Inflammatory macrophage treated with lipopolysaccharide for 4 hours (primary cell): Measurements from ENCODE around the gene MZT2A.
"Not testable (repeated sequence)": the region's sequence is repeated elsewhere in the genome, so short reads cannot be mapped to it uniquely, and the experiment has no call there.

Source experiments
- DNase-seq: peaks from one replicate; pipeline ENCODE4 v3.0.0-alpha.2; 2020

MZT2A gene, protein sequence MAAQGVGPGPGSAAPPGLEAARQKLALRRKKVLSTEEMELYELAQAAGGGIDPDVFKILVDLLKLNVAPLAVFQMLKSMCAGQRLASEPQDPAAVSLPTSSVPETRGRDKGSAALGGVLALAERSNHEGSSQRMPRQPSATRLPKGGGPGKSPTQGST

DNA sequence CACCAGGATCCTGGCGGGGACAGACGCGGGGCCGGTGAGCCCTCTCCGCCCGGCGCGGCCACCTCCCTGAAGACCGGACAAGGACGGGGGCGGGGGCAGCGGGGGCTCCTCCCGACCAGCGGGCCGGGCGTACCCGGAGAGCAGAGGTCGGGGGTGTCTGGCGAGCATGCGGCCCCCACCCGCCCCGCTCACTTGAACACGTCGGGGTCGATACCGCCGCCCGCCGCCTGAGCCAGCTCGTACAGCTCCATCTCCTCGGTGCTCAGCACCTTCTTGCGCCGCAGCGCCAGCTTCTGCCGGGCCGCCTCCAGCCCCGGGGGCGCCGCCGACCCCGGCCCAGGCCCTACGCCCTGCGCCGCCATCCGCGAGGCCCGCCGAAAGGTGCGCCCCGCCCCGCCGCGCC lies at the start of gene MZT2A:
Gene MZT2A (minus strand): TSS at position 383 of the 403 bp plus-strand sequence. CDS start 21 bp downstream, at position 362.
- DNase-seq, result not testable (repeated sequence)

DNA sequence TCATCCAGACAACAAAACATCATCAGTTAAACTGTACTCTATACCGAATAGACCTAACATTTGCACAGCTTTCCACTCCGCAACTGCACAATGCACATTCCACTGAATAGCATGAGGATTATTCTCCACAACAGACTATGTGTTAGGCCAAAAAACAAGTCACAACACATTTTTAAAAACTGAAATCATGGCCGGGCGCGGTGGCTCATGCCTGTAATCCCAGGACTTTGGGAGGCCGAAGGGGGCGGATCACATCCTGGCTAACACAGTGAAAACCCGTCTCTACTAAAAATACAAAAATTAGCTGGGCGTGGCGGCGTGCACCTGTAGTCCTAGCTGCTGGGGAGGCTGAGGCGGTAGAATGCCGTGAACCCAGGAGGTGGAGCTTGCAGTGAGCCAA lies 46.7 kb upstream of the MZT2A start:
- not testable (repeated sequence) for DNase-seq

DNA sequence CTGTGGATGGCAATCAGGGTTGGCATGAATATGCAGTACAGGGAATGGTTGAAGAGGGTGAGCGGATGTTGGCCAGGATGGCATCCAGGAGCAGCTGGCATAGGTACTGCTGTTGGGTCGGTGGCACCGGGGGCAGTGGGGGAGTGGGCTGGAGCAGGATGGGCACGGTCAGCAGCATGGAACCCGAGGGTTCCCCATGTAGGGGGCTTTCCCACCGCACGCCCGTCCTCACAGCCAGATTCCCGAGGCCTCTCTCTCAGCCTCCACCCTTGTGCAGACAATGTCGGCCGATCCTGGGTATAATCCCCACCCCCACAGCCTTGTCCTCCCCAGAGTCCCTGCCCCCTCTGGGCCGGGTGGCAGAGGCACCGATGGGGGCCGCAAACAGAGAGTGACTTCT lies 44.6 kb upstream of the MZT2A start:
- DNase-seq, result not testable (repeated sequence)

DNA sequence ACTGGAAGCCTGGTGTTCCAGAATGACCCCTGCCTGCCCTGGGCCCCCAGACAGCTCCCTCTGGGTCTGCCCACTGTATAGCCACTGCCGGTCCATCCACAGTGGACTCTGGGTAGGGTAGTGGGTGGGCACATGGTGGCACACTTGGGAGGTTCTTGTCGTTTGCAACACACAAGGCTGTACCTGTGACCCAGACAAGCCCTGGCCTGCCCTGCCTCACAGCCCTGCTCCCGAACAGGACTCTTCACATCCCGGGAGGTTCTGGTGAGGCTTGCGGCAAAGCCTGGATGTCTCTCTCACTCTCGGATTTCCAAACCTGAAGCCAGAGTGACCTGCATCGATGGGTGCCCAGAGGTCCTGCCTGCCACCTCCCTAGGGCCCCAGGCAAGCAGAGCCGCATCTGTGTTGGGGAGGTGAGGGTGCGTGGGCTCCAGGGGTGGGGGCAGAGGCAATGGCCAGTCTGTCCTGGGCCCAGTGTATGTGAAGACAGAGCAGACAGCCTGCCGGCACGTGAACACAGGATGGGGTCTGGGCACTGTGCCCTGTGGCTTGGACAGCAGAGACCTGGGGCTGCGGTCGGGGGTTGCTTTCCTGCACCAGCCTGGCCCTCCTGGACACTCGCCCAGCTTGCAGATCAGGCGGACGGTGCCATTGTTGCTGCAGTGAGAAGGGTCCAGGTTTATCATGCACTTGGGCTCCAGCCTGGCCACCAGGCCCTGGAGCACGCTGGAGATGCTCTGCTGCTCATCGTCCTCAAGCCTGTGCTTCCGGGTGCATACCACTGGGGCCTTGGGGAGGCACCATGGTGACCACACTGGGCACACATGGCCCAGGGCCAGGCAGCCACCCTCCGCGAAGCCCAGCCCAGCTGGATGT lies 44.0 kb upstream of the MZT2A start:
- not testable (repeated sequence) for DNase-seq

DNA sequence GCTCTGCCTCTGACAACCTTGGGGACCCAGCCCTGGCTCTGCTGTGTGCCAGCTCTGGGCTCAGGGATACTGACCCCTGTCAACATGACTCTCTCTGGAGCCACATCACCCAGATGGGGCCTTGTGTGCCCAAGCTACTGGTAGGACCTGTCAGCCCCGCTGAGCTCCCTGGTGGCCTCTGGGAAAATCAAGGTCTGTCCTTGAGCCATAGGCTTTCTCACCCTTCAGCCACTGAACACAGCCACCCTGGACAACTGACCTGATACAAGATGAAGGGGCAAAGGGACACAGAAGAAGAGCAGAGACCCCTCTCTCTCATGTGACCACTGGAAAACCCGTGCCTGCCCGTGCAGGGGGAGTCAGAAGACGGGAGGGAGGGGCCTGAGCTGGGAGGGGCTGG lies 43.3 kb upstream of the MZT2A start:
- no peak for DNase-seq

DNA sequence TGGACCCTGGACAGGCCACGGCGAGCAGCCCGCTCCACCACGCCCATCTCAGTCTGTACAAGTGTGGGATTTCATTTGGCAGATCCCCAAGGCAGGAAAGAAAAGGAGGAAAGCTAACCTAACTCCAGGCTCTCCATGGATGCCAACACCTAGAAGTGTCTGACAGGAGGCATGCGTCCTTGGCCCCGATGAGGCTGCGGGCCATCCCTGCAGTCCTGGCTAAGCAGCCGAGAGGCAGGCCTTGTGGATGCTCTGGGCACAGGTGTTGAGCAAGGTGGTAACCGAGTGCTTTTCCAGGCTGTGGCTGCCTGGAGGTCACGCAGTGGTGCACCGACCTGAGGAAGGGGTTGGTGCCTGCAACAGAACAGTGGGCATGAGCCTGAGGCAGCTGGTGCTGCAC lies 42.8 kb upstream of the MZT2A start:
- not testable (repeated sequence) for DNase-seq

DNA sequence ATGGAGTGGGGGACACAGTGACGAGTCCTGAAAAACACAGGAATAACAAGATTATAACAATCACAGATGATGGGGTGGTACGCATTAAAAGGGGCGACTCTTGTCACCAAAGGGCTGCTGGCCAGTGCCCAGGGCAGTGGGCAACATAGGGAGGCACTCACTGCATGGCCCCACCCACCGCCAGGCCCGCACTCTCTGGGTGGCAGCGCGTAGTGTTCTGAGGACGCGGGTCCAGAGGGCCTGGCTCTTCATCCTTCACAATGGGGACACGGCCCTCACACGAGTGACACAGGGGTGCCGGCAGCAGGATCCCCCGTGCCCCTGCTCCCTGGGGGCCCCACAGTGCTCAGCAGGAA lies 42.1 kb upstream of the MZT2A start:
- DNase-seq, result not testable (repeated sequence)

DNA sequence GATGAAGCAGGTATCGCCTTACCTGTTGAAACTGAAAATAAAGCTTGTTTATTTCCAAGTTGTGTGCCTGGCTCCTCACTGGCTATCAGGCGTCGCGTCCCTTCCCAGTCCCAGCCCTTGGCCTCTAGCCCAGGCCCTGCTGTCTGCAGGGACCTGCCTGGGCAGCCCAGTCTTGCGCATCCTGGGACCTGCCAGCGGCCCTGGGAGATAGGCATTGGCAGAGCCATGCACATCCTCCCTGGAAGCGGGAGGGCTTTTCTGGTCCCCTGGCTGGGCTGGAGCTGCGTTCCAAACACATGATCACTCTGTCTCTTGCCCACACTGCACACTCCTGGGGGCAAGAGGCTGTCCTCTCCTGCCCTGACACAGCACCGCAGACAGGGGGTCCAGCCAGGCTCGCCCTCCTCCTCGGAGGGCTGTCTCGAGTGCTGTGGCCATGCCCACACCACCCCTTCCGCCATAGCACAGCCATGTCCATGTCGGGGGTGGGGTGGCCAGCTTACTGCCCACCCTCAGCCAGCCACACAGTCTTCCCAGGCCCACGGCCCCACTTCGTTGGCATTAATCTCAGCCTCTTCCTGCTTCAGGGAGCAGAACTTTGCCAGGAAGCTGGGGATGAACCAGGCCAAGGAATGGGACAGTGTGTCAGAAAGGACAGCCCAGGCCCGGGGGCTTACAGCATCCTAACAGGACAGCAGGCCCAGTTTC lies 41.6 kb upstream of the MZT2A start:
- not testable (repeated sequence) for DNase-seq

DNA sequence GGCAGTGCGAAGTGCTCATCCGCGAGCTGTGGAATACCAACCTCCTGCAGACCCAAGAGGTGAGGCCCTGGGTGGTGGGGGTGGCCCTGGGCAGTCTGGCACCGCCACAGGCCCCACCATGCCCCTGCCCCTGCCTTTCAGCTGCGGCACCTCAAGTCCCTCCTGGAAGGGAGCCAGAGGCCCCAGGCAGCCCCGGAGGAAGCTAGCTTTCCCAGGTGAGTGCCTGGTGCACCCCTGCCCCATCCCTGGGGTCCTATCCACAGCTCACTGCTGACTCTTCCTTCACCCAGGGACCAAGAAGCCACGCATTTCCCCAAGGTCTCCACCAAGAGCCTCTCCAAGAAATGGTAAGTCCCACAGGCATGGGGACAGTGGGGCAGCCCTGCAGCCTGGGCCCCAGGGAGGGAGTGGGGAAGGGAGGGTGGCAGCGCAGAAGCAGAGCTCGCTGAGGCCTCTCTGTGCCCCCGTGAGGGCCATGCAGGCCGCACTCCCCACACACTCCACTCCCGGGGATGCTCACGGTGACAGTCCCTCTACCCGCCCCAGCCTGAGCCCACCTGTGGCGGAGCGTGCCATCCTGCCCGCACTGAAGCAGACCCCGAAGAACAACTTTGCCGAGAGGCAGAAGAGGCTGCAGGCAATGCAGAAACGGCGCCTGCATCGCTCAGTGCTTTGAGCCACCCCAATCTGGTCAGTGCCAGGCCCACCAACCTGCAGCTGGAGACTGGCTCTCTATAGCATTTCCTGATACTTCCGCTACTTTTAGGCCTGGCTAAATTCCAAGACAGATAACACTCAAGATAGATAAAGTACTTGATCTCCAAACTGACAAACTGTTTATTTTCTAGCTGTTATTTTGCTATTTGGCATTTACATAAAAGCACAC lies 40.8 kb upstream of the MZT2A start:
- DNase-seq, result not testable (repeated sequence)

DNA sequence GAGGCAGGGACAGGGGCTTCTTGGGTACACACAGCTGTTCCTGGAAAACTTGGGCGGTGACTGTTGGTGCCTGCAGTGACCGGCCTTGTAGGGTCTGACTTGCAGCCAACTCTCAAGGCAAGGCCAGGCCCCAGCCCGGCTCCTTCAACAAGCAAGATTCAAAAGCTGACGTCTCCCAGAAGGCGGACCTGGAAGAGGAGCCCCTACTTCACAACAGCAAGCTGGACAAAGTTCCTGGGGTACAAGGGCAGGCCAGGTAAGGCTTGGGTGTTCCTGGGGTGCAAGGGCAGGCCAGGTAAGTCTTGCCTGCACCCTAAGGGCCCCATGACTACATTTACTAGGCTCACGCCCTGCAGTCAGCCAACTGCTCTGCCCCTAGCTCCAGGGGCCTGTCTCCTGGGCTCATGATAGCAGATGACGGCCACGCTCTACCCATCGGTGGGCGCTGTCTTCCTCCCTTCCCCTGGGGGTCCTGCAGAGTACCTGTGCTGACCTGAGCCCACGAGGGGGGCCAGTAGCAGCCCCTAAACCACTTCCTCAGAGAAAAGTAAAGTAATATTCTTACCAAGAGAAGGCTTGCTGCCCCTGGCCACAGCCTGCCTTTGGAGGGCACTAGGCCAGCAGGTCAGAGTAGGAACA lies 39.5 kb upstream of the MZT2A start:
- DNase-seq, result not testable (repeated sequence)

DNA sequence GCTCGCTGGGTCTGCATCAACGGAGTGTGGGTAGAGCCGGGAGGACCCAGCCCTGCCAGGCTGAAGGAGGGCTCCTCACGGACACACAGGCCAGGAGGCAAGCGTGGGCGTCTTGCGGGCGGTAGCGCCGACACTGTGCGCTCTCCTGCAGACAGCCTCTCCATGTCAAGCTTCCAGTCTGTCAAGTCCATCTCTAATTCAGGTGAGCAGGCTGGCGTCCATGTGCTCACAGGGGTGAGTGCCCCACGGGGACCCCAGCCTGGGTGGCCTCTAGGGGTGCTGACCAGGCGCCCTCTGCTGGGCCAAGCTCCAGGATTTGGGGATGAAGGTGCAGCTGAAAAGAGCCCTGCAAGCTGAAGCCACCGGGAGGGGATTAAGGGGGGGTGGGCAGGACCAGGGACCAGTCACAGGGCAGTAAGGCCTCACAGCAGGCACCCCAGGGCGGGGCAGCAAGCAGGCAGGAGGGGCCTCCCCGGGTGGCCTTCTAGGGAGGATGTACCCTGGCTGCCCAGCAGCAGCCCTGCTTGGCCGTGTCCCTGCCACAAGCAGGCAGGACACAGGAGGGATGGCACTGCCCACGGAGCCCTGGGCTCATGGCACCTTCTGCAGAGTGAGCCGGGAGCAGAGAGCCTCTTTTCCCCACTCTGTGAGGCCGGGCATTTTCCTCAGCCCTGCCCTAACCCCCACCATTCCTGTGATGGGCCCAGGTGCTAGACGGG lies 38.6 kb upstream of the MZT2A start:
- not testable (repeated sequence) for DNase-seq

DNA sequence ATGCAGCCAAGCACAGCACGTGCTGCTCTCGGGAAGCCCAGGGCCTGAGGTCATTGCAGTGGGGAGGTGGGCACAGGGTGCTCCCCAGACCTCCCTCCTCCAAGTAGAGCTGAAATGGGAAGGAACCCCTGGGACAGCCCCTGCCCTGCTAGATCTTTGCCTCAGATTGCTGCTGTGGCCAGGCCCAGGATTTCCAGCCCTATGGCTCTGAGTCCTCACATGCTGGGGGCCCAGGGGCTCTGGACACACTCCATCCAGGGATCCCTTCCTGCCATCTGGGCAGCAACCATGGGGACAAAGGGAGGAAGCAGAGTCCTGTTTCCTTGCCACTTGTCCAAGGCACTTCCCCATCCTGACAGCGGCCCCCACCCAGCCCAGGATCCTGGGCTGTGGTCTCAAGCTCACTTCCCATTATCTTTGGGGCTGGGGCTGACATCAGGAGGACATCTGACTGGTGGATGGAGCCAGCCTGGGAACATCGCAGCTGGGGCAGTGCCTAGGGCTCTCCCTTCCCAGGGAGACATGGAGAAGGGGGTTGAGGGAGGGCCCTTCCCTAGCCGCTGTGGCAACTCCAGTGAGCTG lies 37.8 kb upstream of the MZT2A start:
- not testable (repeated sequence) for DNase-seq

DNA sequence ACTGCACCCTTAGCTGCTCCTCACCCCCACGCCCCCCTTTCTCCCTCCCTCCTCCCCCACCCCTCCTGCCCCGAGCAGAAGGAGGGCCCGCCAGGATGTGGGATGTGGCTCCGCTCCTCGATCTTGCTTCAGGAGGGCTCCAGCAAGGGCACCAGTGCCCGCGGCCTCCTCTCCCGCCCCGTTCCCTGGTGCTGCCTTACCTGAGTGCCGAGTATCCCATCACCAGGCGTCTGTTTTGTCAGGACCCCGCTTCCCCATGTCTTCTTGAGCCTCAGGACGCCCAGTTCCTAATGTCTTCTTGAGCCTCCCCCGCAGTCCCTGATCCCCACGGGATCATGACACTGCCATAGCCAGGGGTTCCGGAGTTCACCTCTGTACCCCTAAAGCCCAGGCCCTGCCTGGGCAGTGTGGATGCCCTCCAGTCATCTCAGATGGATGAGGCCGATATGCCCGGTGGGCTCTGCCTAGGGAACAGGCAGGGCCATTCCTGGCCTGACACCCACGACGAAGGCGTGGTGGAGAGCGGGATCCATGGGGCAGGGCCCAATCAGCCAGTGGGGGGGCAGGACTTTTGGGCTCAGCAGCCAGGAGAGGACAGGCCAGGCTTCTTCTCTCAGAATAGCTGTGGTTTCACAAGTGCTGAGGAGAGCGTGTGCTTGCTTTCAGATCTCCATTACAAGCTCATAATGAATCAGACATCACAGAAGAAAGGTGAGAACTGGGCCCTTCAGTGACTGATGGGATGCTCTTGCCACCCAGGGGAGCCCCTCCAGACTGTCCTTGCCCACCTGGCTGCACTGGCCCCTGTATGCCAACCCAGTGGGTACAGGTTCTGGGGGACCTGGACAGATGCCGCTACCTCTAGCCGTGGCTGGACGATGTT lies 37.0 kb upstream of the MZT2A start:
- DNase-seq, result not testable (repeated sequence)

DNA sequence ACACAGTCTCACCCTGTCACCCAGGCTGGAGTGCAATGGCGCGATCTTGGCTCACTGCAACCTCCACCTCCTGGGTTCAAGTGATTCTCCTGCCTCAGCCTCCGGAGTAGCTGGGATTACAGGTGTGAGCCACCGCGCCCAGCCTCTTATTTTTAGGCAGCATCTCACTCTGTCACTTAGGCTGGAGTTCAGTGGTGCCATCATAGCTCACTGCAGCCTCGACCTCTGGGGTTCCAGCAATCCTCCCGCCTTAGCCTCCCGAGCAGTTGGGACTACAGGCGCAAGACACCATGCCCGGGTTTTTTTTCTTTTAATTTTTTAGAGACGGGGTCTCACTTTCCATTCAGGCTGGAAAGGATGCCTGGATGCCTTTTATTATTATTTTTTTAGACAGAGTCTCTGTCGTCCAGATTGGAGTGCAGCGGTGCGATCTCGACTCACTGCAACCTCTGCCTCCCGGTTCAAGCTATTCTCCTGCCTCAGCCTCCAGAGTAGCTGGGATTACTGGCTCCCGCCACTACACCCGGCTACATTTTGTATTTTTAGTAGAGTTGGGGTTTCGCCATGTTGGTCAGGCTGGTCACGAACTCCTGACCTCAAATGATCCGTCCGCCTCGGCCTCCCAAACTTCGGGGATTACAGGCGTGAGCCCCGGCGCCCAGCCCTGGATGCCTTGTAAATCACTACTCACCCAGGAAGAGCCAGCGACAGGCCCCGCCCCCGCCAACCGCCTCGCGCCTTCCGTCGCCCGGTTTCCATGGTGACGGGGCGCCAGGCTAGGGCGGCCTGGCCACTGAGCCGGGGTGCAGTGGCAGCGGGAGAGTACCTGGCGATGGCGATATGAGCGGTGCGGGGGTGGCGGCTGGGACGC lies 35.2 kb upstream of the MZT2A start, which contains the start of gene CCDC74A:
Gene CCDC74A (plus strand): TSS at position 758 of the 871 bp plus-strand sequence. CDS start 83 bp downstream, at position 841.
- DNase-seq, result peak; percentile 56

DNA sequence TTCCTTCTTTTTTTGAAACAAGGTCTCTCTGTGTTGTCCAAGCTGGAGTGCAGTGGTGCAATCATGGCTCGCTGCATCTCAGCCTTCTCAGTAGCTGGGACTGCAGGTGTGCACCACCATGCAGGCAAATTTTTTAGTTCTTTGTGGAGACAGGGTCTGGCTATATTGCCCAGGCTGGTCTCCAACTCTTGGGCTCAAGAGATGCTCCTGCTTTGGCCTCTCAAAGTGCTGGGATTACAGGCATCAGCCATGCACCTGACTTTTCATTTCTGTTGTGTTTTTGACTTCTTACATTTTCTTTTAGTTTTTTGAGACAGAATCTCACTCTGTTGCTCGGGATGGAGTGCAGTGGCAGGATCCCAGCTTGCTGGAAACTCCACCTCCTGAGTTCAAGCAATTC lies 33.1 kb upstream of the MZT2A start:
- DNase-seq, result not testable (repeated sequence)

DNA sequence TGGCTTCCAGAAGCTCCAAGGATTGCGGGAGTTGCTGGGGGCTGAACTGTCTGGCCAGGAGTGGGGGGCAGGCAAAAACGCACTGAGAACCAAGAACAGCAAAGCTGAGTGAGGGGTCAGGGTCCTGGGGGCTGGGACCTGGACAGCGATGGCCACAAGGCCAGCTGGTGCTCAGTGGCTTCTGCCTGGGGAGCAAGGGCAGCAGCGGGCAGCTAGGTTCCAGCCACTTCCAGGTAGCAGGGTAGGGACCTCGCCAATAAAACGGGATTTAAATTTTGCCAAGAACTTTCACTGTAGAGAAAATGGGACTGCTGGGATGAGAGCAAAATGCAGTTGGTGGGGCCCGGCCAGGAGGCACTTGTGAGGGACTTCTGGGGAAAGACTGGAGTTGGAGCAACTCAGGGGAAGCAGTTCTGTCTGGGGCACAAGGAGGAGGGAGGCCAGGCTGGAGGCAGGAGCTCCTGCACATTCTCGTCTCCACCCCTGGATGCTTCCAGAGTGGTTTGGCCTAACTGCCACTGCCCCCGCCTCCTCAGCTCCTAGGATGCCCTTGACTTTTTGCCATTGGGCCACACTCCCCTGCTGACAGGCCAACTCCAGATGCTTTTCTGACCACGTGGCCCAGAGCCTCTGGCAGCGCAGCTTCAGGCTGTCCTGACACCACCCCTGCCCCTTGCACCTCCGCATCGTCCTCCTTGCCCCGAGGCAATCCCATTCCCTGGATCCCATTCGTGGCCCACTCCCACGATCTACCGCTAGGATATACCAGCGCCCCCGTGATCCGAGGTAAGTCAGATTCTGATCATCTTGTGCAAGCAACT lies 30.0 kb upstream of the MZT2A start:
- no peak for DNase-seq

DNA sequence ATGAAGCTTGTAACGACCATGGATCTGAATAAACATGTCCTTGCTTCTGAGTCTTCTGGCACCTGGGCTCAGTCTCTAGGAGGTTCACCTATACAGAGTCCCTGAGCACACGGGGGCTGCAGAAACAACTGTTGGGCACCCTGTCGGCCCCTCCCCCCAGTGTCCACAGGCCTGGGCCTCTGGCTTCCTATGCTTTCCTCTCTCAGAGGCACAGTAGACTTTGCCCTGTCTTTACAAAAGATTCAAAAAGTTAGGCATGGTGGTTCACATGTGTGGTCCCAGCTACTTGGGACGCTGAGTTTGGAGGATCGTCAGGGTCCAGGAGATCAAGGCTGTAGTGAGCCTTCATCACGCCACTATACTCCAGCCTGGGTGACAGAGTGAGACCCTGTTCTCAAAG lies 29.3 kb upstream of the MZT2A start:
- not testable (repeated sequence) for DNase-seq

DNA sequence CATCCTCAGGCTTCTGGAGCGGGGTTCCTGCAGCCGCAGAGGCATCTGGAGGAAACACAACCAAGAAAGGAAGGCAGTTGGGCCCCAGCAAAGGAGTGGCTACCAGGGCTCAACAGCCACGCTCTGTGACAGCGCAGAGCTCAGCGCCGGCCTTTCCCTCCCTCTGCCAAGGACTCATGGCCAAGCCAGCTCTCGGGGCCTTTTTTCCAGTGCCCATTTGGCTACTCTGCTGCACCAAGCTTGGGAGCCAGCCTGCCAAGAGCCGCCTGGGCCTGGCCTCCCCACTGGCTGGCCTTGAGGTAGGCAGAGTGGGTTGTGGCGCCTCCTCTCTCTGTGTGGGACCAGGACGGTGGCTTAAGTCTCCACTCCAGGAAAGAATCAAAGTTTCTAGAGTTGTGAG lies 28.3 kb upstream of the MZT2A start:
- no peak for DNase-seq
